Measurements from ENCODE around the gene ZNF574.
A peak's percentile ranks its signal among the peaks of the same experiment; 100 is the strongest.

Gene ZNF574

GRCh38 chr19:42045575-42045974 is 30.4 kb upstream of the ZNF574 start:
- DNase-seq (ENCODE audit: low spot score), result no peak
- ChIA-PET CTCF (interaction anchor here (2.6 kb wide), 1 partner anchor 11 kb away, joined by 10 read pairs; no protein-coding TSS in a partner anchor), POLR2A (ENCODE audit: low non-redundant PET) (no interaction called here)
- H3K27ac ChIP-seq, result no peak overlapping the region
- TF ChIP-seq CTCF (conservative IDR thresholded peaks at IDR 0.05; ENCODE audit: low read depth), result no peak

GRCh38 chr19:42048992-42049391 is 27.0 kb upstream of the ZNF574 start:
- CTCF ChIA-PET, result interaction anchor here (0.6 kb wide), 1 partner anchor 918 kb away, joined by 4 read pairs; no protein-coding TSS in a partner anchor
- H3K27ac ChIP-seq, result no peak overlapping the region

GRCh38 chr19:42051166-42052115 is 24.5 kb upstream of the ZNF574 start:
- POLR2A ChIA-PET (ENCODE audit: low non-redundant PET), result interaction anchor here (1.2 kb wide), 1 partner anchor 33 kb away, joined by 5 read pairs; no protein-coding TSS in a partner anchor
- CTCF ChIA-PET, result interaction anchor here (0.6 to 0.8 kb wide), 3 partner anchors 7 to 17 kb away, joined by 3 to 4 read pairs (median 3); no protein-coding TSS in a partner anchor
- H3K27ac ChIP-seq, result peak overlapping the region; percentile 74
- TF ChIP-seq CTCF (conservative IDR thresholded peaks at IDR 0.05; ENCODE audit: low read depth), result no peak
- DNase-seq (ENCODE audit: low spot score), result peak; percentile 88

More at GRCh38 chr19:42048992-42049391, 27.0 kb upstream of the ZNF574 start:
- DNase-seq (ENCODE audit: low spot score), result peak; percentile 25
- POLR2A ChIA-PET (ENCODE audit: low non-redundant PET), result no interaction called here
- no peak for TF ChIP-seq CTCF (conservative IDR thresholded peaks at IDR 0.05; ENCODE audit: low read depth)

- POLR2A ChIA-PET (ENCODE audit: low non-redundant PET), result interaction anchor here (1.2 kb wide), 1 partner anchor 33 kb away, joined by 5 read pairs; no protein-coding TSS in a partner anchor
- no peak for DNase-seq (ENCODE audit: low spot score)
Measured at GRCh38 chr19:42052241-42052863, 23.6 kb upstream of the ZNF574 start.

GRCh38 chr19:42053037-42053935 is 22.7 kb upstream of the ZNF574 start:
- H3K27ac ChIP-seq, result peak overlapping the region; percentile 74
- TF ChIP-seq CTCF (conservative IDR thresholded peaks at IDR 0.05; ENCODE audit: low read depth), result no peak
- ChIA-PET CTCF (no interaction called here), POLR2A (ENCODE audit: low non-redundant PET) (no interaction called here)
- peak; percentile 33 for DNase-seq (ENCODE audit: low spot score)

More at GRCh38 chr19:42052241-42052863, 23.6 kb upstream of the ZNF574 start:
- H3K27ac ChIP-seq, result peak overlapping the region; percentile 74
- TF ChIP-seq CTCF (conservative IDR thresholded peaks at IDR 0.05; ENCODE audit: low read depth), result no peak
- CTCF ChIA-PET, result interaction anchor here (0.8 kb wide), 2 partner anchors 13 to 17 kb away, joined by 3 to 4 read pairs; no protein-coding TSS in a partner anchor
